SK-N-SH treated with all-trans-retinoic acid at 6 μM for 48 hours (cell line): ENCODE data around the gene PCBP3.

Experiments
- ATAC-seq: fragments of 200-7000 bp; cut with Tn5 transposase; 3 replicates; pipeline ENCODE4 v1.9.1; 2020; ENCODE audit warnings: mild to moderate bottlenecking, moderate library complexity
- ARNTL ChIP-seq: fragments of 450-650 bp; formaldehyde crosslinking; IDR thresholded peaks from 2 replicates; pipeline ENCODE4 v1.5.0; 2020; ENCODE audit warnings: low read depth, mild to moderate bottlenecking, moderate library complexity, borderline replicate concordance
- CSDC2 ChIP-seq: fragments of 250-450 bp; sonication (Bioruptor Pico); IDR thresholded peaks from 2 replicates; pipeline ENCODE4 v1.5.0; 2020; ENCODE audit warnings: mild to moderate bottlenecking, moderate library complexity
- ESRRG ChIP-seq: fragments of 250-450 bp; sonication (Bioruptor Pico); IDR thresholded peaks from 2 replicates; pipeline ENCODE4 v1.6.1; 2021; ENCODE audit warnings: mild to moderate bottlenecking
- GLIS3 ChIP-seq: fragments of 250-450 bp; sonication (Bioruptor Pico); IDR thresholded peaks from 2 replicates; pipeline ENCODE4 v1.5.0; 2020; ENCODE audit warnings: mild to moderate bottlenecking, moderate library complexity
- ISL1 ChIP-seq: fragments of 250-450 bp; sonication (Bioruptor Pico); IDR thresholded peaks from 2 replicates; pipeline ENCODE4 v2.1.2; 2022; ENCODE audit warnings: mild to moderate bottlenecking, moderate library complexity
- OSR1 ChIP-seq: fragments of 250-450 bp; sonication (Bioruptor Pico); IDR thresholded peaks from 2 replicates; pipeline ENCODE4 v1.8.0; 2022; ENCODE audit warnings: moderate library complexity, mild to moderate bottlenecking, inconsistent platforms
- PATZ1 ChIP-seq: fragments of 250-450 bp; sonication (Bioruptor Pico); IDR thresholded peaks from 2 replicates; pipeline ENCODE4 v1.8.0; 2020; ENCODE audit warnings: mild to moderate bottlenecking, moderate library complexity, borderline replicate concordance
- POU6F1 ChIP-seq: fragments of 250-450 bp; sonication (Bioruptor Pico); IDR thresholded peaks from 2 replicates; pipeline ENCODE4 v1.8.0; 2021; ENCODE audit warnings: low read depth, mild to moderate bottlenecking, moderate library complexity, borderline replicate concordance
- PPARA ChIP-seq: fragments of 250-450 bp; sonication (Bioruptor Pico); IDR thresholded peaks from 2 replicates; pipeline ENCODE4 v1.5.0; 2020; ENCODE audit warnings: mild to moderate bottlenecking, borderline replicate concordance
- RARB ChIP-seq: fragments of 250-450 bp; sonication (Bioruptor Pico); IDR thresholded peaks from 2 replicates; pipeline ENCODE4 v1.8.0; 2021; ENCODE audit warnings: mild to moderate bottlenecking, moderate library complexity
- SNAI2 ChIP-seq: fragments of 250-450 bp; sonication (Bioruptor Pico); IDR thresholded peaks from 2 replicates; pipeline ENCODE4 v1.5.0; 2020; ENCODE audit warnings: mild to moderate bottlenecking, moderate library complexity
- TCF4 ChIP-seq: fragments of 250-450 bp; sonication (Bioruptor Pico); IDR thresholded peaks from 2 replicates; pipeline ENCODE4 v1.8.0; 2021; ENCODE audit warnings: mild to moderate bottlenecking, moderate library complexity, borderline replicate concordance
- TOX ChIP-seq: fragments of 250-450 bp; sonication (Bioruptor Pico); IDR thresholded peaks from 2 replicates; pipeline ENCODE4 v1.8.0; 2021; ENCODE audit warnings: mild to moderate bottlenecking, moderate library complexity, borderline replicate concordance
- TSHZ2 ChIP-seq: fragments of 250-450 bp; sonication (Bioruptor Pico); IDR thresholded peaks from 2 replicates; pipeline ENCODE4 v1.5.0; 2020; ENCODE audit warnings: mild to moderate bottlenecking, moderate library complexity
- ZC3H10 ChIP-seq: fragments of 250-450 bp; sonication (Bioruptor Pico); IDR thresholded peaks from 2 replicates; pipeline ENCODE4 v1.5.1; 2021; ENCODE audit warnings: mild to moderate bottlenecking, moderate library complexity
- ZFP30 ChIP-seq: fragments of 450-650 bp; formaldehyde crosslinking; IDR thresholded peaks from 2 replicates; pipeline ENCODE4 v1.5.0; 2022; ENCODE audit warnings: mild to moderate bottlenecking, moderate library complexity
- ZNF565 ChIP-seq: fragments of 450-650 bp; formaldehyde crosslinking; conservative IDR thresholded peaks from 2 replicates; pipeline ENCODE4 v1.5.0; 2020; ENCODE audit warnings: low read depth, mild to moderate bottlenecking, moderate library complexity
- ZNF70 ChIP-seq: fragments of 450-650 bp; formaldehyde crosslinking; IDR thresholded peaks from 2 replicates; pipeline ENCODE4 v1.5.0; 2020; ENCODE audit warnings: mild to moderate bottlenecking, moderate library complexity
- ZNF8 ChIP-seq: fragments of 450-650 bp; formaldehyde crosslinking; IDR thresholded peaks from 2 replicates; pipeline ENCODE4 v1.5.0; 2020; ENCODE audit warnings: mild to moderate bottlenecking, moderate library complexity
- TF ChIP-seq, protein P1 (sequence below): fragments of 250-450 bp; sonication (Bioruptor Pico); IDR thresholded peaks from 2 replicates; pipeline ENCODE4 v1.5.1; 2021; ENCODE audit warnings: mild to moderate bottlenecking, moderate library complexity
- TF ChIP-seq, protein P2 (sequence below): fragments of 250-450 bp; sonication (Bioruptor Pico); IDR thresholded peaks from 2 replicates; pipeline ENCODE4 v1.5.1; 2020; ENCODE audit warnings: low read depth, mild to moderate bottlenecking, moderate library complexity

Gene PCBP3

GRCh38 chr21:45959182-45959581 lies 315.7 kb downstream of the PCBP3 start:
- TF ChIP-seq GLIS3 (CRISPR knock-in tag) (no peak), TSHZ2 (CRISPR knock-in tag) (no peak), ISL1 (CRISPR knock-in tag) (no peak), OSR1 (no peak), TOX (CRISPR knock-in tag) (no peak), TCF4 (CRISPR knock-in tag) (no peak), RARB (CRISPR knock-in tag) (no peak), POU6F1 (CRISPR knock-in tag) (no peak), ZNF565 (CRISPR knock-in tag) (no peak), PPARA (CRISPR knock-in tag) (no peak), ZNF70 (CRISPR knock-in tag) (no peak), ESRRG (CRISPR knock-in tag) (no peak), ZFP30 (CRISPR knock-in tag) (no peak), ZC3H10 (CRISPR knock-in tag) (no peak), PATZ1 (CRISPR knock-in tag) (no peak), SNAI2 (CRISPR knock-in tag) (no peak), ARNTL (no peak)
- TF ChIP-seq, protein P1, sequence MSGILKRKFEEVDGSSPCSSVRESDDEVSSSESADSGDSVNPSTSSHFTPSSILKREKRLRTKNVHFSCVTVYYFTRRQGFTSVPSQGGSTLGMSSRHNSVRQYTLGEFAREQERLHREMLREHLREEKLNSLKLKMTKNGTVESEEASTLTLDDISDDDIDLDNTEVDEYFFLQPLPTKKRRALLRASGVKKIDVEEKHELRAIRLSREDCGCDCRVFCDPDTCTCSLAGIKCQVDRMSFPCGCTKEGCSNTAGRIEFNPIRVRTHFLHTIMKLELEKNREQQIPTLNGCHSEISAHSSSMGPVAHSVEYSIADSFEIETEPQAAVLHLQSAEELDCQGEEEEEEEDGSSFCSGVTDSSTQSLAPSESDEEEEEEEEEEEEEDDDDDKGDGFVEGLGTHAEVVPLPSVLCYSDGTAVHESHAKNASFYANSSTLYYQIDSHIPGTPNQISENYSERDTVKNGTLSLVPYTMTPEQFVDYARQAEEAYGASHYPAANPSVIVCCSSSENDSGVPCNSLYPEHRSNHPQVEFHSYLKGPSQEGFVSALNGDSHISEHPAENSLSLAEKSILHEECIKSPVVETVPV, result no peak
- TF ChIP-seq, protein P2, sequence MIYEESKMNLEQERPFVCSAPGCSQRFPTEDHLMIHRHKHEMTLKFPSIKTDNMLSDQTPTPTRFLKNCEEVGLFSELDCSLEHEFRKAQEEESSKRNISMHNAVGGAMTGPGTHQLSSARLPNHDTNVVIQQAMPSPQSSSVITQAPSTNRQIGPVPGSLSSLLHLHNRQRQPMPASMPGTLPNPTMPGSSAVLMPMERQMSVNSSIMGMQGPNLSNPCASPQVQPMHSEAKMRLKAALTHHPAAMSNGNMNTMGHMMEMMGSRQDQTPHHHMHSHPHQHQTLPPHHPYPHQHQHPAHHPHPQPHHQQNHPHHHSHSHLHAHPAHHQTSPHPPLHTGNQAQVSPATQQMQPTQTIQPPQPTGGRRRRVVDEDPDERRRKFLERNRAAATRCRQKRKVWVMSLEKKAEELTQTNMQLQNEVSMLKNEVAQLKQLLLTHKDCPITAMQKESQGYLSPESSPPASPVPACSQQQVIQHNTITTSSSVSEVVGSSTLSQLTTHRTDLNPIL, result no peak
- ATAC-seq, result no peak

GRCh38 chr21:45959779-45960390 lies 316.4 kb downstream of the PCBP3 start:
- no peak for ATAC-seq

More at GRCh38 chr21:45959779-45960390, 316.4 kb downstream of the PCBP3 start:
- TF ChIP-seq ZFP30 (CRISPR knock-in tag), result no peak
- no peak for TF ChIP-seq TSHZ2 (CRISPR knock-in tag)
- TF ChIP-seq SNAI2 (CRISPR knock-in tag), result no peak
- TF ChIP-seq, protein P1, result no peak
- no peak for TF ChIP-seq ARNTL
- no peak for TF ChIP-seq ZC3H10 (CRISPR knock-in tag)
- no peak for TF ChIP-seq ZNF565 (CRISPR knock-in tag)
- no peak for TF ChIP-seq TCF4 (CRISPR knock-in tag)
- no peak for TF ChIP-seq ZNF70 (CRISPR knock-in tag)
- TF ChIP-seq CSDC2, result no peak
- no peak for TF ChIP-seq ZNF8 (CRISPR knock-in tag)
